ENCODE results near the gene HGD. TPM values are rescaled to one million over a fixed set of nuclear protein-coding genes. Genes with fewer than 3 reads are reported as not detected.
"Not testable (repeated sequence)": the region's sequence is repeated elsewhere in the genome, so short reads cannot be mapped to it uniquely, and the experiment has no call there.

The HGD gene, protein sequence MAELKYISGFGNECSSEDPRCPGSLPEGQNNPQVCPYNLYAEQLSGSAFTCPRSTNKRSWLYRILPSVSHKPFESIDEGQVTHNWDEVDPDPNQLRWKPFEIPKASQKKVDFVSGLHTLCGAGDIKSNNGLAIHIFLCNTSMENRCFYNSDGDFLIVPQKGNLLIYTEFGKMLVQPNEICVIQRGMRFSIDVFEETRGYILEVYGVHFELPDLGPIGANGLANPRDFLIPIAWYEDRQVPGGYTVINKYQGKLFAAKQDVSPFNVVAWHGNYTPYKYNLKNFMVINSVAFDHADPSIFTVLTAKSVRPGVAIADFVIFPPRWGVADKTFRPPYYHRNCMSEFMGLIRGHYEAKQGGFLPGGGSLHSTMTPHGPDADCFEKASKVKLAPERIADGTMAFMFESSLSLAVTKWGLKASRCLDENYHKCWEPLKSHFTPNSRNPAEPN
- total RNA-seq, result under 1 TPM; 0.16 to 0.78 TPM

DNA sequence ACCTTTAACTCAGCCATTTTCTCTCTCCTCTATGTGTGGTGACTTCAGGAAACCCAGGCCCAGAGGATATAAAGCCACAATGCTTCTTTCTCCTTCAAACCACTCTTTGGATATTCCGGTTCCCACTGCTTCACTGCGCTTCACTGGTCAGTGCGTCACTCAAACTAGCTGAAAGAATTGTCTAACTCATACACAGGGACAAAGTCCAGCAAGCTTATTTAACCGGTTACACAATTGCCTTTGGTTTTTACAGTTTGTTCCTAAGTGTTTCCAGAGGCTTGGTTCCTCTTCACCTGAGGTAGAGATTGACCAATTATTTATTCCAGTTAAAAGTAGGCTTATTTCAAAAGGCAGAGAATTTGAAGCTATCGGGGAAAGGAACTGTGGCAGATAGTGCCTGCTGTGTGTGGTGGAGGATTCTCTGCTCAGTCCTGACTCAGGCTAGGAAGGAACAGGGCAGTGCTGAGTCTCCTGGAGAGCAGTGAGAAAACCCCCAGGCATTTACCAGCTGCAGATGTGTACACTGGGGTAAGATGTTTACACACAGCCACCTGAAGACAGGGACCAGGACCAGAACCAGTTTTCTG, at the start of gene HGD:
Gene HGD (minus strand): TSS at position 145 of the 587 bp plus-strand sequence. CDS start 128 bp downstream, at position 17.
- no peak for DNase-seq
- Mint-ChIP-seq H3K36me3 (ENCODE audit: low read depth) (peaks cover 4% of the 10 kb centered on the region), H3K4me1 (ENCODE audit: low read depth) (peaks cover 3% of the 10 kb centered on the region), H3K27ac (no peak within 1 kb of the TSS), H3K27me3 (no peaks in the 10 kb centered on the region), H3K4me3 (no peak within 1 kb of the TSS), H3K9me3 (peaks cover 3% of the 10 kb centered on the region)
- TF ChIP-seq, protein P1, sequence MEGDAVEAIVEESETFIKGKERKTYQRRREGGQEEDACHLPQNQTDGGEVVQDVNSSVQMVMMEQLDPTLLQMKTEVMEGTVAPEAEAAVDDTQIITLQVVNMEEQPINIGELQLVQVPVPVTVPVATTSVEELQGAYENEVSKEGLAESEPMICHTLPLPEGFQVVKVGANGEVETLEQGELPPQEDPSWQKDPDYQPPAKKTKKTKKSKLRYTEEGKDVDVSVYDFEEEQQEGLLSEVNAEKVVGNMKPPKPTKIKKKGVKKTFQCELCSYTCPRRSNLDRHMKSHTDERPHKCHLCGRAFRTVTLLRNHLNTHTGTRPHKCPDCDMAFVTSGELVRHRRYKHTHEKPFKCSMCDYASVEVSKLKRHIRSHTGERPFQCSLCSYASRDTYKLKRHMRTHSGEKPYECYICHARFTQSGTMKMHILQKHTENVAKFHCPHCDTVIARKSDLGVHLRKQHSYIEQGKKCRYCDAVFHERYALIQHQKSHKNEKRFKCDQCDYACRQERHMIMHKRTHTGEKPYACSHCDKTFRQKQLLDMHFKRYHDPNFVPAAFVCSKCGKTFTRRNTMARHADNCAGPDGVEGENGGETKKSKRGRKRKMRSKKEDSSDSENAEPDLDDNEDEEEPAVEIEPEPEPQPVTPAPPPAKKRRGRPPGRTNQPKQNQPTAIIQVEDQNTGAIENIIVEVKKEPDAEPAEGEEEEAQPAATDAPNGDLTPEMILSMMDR (IDR thresholded peaks at IDR 0.05), result no peak
- POLR2A ChIA-PET, result no interaction called here
- intact Hi-C loops (cut with micrococcal nuclease), result no loop called here
- ATAC-seq, result no peak
- CTCF ChIA-PET, result interaction anchor here (0.6 to 1.2 kb wide), 2 partner anchors 124 to 138 kb away, joined by 3 to 4 read pairs; no protein-coding TSS in a partner anchor

DNA sequence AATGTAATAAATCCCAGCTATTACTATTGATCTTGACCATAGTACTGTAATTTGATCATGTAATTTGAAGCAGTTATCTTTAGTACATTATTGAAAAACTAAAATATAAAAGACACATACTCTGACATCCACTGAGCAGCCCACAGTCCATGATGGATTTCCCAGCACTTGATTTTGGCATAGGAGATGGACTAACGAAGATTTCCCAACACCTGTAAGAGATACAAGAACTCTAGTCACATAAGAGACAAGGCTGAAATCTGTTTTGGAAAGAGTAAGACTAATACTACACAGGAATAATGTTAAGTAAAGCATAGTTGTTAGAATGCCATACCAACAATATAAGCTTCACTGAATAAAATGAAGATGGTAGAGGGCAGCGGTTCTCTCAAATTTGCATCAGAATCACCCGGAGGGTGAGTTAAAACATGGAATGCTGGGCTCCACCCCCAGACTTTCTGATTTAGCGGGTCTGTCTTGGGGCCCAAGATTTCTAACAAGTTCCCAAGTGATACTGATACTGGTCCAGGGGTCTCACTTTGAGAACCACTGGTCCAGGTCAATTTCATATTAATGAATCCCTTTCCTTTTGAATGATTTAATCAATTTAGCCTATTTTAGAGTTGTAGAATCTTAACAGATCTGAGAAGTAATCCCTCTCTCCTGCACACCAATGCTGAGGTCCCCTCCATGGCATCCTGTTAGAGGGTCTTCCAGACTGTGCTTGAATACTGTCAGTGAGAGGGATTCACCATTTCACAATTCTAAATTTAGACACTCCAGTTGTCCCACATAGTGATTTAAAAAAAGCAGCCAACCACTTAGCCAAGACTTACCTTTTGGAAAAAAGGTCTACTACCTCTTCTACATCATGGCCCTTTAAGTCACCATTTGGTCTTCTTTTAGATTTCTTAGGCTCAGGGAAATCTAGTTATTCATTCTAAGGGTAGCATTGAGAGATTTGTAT, 48.8 kb upstream of the HGD start:
- intact Hi-C loops (cut with micrococcal nuclease), result no loop called here
- Mint-ChIP-seq H3K4me1 (ENCODE audit: low read depth) (no peaks in the 10 kb centered on the region), H3K4me3 (no peak overlapping the region), H3K9me3 (peaks cover 13% of the 10 kb centered on the region), H3K36me3 (ENCODE audit: low read depth) (peaks cover 41% of the 10 kb centered on the region), H3K27me3 (no peaks in the 10 kb centered on the region), H3K27ac (no peak overlapping the region)
- ATAC-seq, result no peak
- TF ChIP-seq, protein P1 (IDR thresholded peaks at IDR 0.05), result no peak
- DNase-seq, result no peak
- ChIA-PET CTCF (interaction anchor here (2.7 kb wide), 1 partner anchor 9 kb away, joined by 12 read pairs; no protein-coding TSS in a partner anchor), POLR2A (no interaction called here)

DNA sequence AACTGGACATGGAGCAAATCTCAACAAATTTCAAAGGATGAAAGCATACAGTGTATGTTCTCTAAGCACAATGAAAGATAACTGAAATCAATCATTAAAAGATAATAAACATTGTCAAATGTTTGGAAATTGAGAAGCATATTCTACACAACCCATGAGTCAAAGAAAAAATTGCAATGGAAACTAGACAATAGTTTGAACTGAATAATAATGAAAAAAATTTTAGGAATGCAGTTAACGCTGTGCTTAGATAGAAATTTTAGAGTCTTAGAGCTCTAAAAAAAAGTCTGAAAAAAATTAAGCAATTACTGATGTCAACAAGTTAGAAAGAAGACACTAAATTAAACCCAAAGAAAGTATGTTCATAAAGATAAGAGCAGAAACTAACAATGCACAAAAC, 44.8 kb upstream of the HGD start:
- intact Hi-C loops (cut with micrococcal nuclease), result no loop called here

DNA sequence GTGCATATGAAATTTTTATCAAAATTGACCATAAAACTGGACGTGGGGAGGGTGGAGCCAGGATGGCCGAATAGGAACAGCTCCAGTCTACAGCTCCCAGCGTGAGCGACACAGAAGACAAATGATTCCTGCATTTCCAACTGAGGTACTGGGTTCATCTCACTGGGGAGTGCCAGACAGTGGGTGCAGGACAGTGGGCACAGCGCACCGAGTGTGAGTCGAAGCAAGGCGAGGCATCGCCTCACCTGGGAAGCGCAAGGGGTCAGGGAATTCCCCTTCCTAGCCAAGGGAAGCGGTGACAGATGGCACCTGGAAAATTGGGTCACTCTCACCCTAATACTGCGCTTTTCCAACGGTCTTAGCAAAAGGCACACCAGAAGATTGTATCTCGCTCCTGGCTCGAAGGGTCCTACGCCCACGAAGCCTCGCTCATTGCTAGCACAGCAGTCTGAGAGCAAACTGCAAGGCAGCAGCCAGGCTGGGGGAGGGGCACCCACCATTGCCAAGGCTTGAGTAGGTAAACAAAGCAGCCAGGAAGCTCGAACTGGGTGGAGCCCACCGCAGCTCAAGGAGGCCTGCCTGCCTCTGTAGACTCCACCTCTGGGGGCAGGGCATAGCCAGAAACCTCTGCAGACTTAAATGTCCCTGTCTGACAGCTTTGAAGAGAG, 37.3 kb upstream of the HGD start:
- Mint-ChIP-seq H3K4me3 (peak overlapping the region; percentile 52), H3K4me1 (ENCODE audit: low read depth) (peaks cover 42% of the 10 kb centered on the region), H3K36me3 (ENCODE audit: low read depth) (peaks cover 37% of the 10 kb centered on the region), H3K27ac (peak overlapping the region; percentile 76)
- H3K9me3 Mint-ChIP-seq; ATAC-seq; intact Hi-C loops (cut with micrococcal nuclease); H3K27me3 Mint-ChIP-seq; POLR2A ChIA-PET; CTCF ChIA-PET: not testable (repeated sequence)
- DNase-seq, result peak; percentile 87

More for the DNA sequence above, 44.8 kb upstream of the HGD start:
- no peak for DNase-seq
- H3K4me3 Mint-ChIP-seq, result no peak overlapping the region
- TF ChIP-seq, protein P1 (IDR thresholded peaks at IDR 0.05), result no peak
- H3K36me3 Mint-ChIP-seq (ENCODE audit: low read depth), result peaks cover 49% of the 10 kb centered on the region
- no peak overlapping the region for H3K27ac Mint-ChIP-seq
- H3K4me1 Mint-ChIP-seq (ENCODE audit: low read depth), result no peaks in the 10 kb centered on the region
- peaks cover 3% of the 10 kb centered on the region for H3K9me3 Mint-ChIP-seq
- ATAC-seq, result no peak
- ChIA-PET POLR2A (no interaction called here), CTCF (no interaction called here)
- H3K27me3 Mint-ChIP-seq, result no peaks in the 10 kb centered on the region

DNA sequence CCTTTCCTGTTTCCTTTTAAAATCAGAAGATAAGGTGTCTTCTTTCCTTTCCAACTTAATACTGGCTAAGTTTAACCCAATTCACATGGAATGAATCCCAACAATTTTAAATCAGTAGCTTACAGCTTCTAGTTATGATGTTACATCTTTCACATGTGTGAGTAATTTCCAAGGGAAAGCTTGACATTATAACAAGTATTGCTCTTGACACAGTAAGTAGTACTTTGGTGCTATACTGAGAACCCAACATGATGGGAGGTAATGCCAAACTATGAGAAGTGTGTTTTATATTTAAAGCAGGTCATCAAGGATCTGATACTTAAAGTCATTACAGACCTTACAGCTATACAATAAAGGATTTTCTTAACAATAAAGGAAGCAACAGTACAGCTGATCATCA, 31.2 kb upstream of the HGD start:
- TF ChIP-seq, protein P1 (IDR thresholded peaks at IDR 0.05), result no peak
- POLR2A ChIA-PET, result no interaction called here
- Mint-ChIP-seq H3K4me3 (no peak overlapping the region), H3K36me3 (ENCODE audit: low read depth) (peaks cover 4% of the 10 kb centered on the region), H3K4me1 (ENCODE audit: low read depth) (peaks cover 13% of the 10 kb centered on the region), H3K27ac (no peak overlapping the region), H3K27me3 (no peaks in the 10 kb centered on the region), H3K9me3 (no peaks in the 10 kb centered on the region)
- CTCF ChIA-PET, result no interaction called here
- ATAC-seq, result no peak
- DNase-seq, result no peak
- intact Hi-C loops (cut with micrococcal nuclease), result no loop called here
